ENCODE results near the gene ACSF2.

DNA sequence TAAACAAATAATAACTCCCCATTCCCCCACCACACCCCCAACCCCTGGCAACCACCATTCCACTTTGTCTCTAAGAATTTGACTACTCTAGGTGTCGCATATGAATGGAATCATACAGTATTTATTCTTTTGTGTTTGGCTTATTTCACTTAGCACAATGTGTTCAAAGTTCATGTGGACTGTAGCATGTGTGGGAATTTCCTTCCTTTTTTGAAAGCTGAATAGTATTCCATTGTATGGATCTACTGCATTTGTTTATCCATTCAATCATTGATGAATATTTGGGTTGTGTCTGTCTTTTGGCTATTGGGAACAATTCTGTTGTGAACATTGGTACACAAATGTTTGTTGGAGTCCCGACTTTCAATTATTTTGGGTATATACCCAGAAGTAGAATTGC lies 3.3 kb upstream of the ACSF2 start:
- no peak for TF ChIP-seq CTCF (conservative IDR thresholded peaks at IDR 0.05)
- no peak for TF ChIP-seq ZFX (IDR thresholded peaks at IDR 0.05)
